GM19239 (cell line): ENCODE data around the gene RGS2.

ENCODE experiments used
- DNase-seq: peaks from one replicate; pipeline ENCODE4 v3.0.0; 2011; ENCODE audit warnings: low spot score; ENCODE audit not compliant: insufficient read length
- FAIRE-seq: peaks from 2 replicates; lab custom pipeline; 2011; peaks lifted over from hg19 to GRCh38; lab: Jason Lieb, UNC

The RGS2 gene

GRCh38 chr1:192793983-192794767 is 14.7 kb upstream of the RGS2 start:
- no peak for DNase-seq
- no peak for FAIRE-seq

GRCh38 chr1:192794768-192795035 is 14.1 kb upstream of the RGS2 start:
- DNase-seq = no peak

DNA sequence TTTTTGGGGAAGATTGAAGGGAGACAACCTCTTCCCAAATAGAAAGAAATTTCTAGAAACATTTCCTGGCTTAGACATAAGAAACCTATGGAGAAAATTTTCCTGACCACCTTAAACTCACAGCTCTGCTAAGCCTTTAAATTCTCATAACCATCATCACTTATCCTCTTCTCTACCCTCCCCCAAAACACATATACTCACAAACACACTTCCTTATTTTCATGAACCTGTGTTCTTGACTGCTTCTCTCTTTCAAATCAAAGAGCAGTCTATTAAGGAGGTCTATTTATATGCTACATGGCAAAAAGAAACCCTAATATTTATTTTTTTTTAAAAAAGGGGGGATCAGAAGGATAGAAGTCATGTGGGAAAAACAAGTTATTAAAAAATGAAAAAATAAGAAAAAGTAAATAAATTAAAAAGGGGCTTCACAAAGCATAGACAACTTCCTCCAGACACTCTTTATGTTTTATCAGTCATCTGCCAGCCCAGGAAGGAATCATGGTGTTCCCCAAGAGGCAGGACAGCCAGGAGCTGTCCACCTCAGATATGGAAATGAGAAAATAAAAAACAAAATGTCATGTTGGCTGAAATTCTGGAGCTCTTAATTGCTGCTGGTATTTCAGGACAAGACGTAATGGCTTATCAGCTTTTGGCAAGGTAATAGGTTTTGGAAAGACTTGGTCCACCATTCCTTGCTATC is 12.8 kb upstream of the RGS2 start:
- FAIRE-seq = no peak

More at GRCh38 chr1:192794768-192795035, 14.1 kb upstream of the RGS2 start:
- FAIRE-seq = no peak

DNA sequence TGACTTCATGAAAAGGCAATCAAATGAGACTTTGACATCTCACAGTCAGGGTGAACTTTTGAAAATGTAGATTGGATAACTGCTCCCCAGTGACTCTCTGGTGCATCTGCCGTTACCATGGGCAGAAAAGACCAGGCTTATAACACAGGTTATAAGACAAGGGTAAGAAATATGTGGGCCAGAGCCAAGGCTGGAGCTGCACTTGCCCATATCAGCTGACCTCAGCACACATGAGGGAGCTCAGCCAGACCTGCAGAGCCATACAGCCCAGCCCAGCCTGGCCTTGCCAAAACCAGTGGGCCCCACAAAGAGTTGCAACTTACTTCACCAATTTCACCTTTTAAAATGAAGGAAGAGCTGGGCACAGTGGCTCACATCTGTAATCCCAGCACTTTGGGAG is 11.7 kb upstream of the RGS2 start:
- no peak for FAIRE-seq
- DNase-seq = no peak

More for the DNA sequence above, 12.8 kb upstream of the RGS2 start:
- no peak for DNase-seq

DNA sequence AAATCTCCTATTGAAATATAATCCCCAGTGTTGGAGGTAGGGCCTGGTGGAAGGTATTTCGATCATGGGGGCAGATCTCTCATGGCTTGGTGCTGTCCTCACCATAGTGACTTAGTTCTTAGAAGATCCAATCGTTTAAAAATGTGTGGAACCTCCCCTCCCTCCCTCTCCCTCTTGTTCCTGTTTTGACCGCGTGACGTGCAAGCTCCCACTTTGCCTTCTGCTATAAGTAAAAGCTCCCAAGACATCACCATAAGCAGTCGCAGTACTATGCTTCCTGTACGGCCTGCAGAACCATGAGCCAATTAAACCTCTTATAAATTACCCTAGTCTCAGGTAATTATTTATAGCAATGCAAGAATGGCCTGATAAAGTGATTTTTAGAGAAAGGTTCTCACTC is 10.9 kb upstream of the RGS2 start:
- no peak for FAIRE-seq

DNA sequence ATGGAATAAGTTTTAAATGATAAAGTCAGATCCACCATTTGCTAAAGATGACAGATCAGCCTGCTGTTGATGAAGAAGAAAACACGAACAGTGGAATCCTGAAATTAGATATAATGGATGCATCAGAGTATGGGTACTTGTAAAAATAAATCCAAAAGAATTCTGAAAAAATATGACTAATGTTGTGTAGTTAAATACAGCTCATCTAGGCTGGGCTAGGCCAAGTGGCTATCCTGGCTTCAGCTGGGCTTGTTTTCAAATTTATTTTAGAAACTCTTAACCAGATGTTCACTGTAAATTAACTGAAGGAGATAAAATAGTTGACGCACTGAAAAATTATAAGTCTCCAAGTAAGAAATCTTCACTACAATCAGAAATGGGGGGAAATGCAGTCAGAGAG is 7.4 kb upstream of the RGS2 start:
- FAIRE-seq = no peak

More for the DNA sequence above, 10.9 kb upstream of the RGS2 start:
- DNase-seq = no peak

DNA sequence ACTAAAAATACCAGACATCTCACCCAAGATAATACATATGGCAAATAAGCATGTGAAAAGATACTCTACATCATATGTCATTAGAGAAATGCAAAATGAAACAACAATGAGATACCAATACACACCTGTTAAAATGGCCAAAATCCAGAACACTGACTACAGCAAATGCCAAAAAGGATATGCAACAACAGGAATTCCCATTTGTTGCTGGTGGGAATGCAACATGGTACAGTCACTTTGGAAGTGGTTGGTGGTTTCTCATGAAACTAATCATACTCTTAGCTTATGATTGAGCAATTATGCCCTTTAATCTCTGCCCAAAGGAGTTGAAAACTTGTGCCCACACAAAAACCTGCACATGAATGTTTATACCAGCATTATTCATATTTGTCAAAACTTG is 6.4 kb upstream of the RGS2 start:
- FAIRE-seq = no peak

More for the DNA sequence above, 7.4 kb upstream of the RGS2 start:
- no peak for DNase-seq

DNA sequence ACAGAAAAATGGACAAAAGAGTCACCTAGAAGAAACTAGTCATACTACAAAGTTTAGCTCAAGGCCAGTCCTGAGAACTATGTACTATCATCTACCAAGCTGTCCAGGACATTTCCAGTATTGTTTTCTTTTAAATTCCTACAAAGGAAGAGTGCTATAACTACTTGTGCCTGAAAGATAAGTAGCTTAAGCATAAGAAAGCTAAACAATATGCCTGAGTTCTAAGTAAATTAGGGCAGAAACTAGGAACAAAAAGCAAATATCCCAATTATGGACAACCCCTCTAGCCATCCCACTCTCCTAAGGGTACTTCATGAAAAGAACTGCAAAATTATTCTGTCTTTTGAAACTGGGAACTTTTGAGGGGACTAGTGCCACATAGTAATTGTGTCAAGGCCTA is 5.3 kb upstream of the RGS2 start:
- FAIRE-seq (no peak), DNase-seq (no peak)

More for the DNA sequence above, 6.4 kb upstream of the RGS2 start:
- no peak for DNase-seq

DNA sequence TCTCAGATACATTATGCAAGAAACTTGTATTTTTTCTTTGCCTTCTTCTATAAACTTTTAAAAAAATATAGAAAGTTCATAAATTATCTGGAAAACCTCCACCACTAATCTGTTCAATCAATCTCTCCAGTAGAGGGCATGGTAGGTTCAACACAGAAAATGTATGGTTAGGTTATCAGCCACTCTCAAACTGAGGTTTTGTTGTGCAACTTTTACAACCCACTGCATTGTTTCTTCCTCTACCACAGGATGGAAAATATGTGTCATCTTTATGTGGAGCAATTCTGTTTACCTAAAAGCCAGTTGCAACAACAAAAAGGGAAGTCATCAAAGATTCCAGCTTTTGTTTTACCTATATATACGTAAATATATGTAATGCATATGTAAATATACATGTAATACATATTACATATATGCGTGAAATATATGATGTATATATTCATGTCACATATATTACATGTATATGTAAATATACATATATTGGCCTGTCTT is 3.0 kb upstream of the RGS2 start:
- FAIRE-seq (peak; percentile 84), DNase-seq (peak; percentile 16)

GRCh38 chr1:192807211-192808162 is 1.4 kb upstream of the RGS2 start:
- peak; percentile 40 for FAIRE-seq

GRCh38 chr1:192808163-192808517 is 699 bp upstream of the RGS2 start:
- FAIRE-seq = no peak
- DNase-seq = no peak

More at GRCh38 chr1:192807211-192808162, 1.4 kb upstream of the RGS2 start:
- DNase-seq = no peak

GRCh38 chr1:192809307-192810252 is 741 bp downstream of the RGS2 start:
- DNase-seq (no peak), FAIRE-seq (no peak)

GRCh38 chr1:192810253-192810880 is 1.5 kb downstream of the RGS2 start:
- FAIRE-seq (peak; percentile 23), DNase-seq (no peak)

DNA sequence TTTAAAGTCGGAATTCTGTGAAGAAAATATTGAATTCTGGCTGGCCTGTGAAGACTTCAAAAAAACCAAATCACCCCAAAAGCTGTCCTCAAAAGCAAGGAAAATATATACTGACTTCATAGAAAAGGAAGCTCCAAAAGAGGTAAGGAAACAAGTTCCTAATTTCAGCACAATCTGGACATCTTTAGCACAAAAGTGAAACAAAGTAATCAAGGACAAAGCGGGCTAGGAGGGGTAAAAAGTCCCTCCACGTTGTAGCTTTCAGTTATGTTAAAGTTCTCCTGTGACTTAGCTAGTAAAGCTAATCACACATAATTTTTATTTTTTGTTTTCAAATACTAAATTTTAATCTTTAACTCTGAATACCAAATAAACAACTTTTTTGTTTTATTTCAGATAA is 2.2 kb downstream of the RGS2 start:
- DNase-seq (no peak), FAIRE-seq (no peak)

DNA sequence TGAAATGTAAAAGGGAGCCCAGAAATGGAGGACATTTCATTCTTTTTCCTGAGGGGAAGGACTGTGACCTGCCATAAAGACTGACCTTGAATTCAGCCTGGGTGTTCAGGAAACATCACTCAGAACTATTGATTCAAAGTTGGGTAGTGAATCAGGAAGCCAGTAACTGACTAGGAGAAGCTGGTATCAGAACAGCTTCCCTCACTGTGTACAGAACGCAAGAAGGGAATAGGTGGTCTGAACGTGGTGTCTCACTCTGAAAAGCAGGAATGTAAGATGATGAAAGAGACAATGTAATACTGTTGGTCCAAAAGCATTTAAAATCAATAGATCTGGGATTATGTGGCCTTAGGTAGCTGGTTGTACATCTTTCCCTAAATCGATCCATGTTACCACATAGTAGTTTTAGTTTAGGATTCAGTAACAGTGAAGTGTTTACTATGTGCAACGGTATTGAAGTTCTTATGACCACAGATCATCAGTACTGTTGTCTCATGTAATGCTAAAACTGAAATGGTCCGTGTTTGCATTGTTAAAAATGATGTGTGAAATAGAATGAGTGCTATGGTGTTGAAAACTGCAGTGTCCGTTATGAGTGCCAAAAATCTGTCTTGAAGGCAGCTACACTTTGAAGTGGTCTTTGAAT is 2.9 kb downstream of the RGS2 start:
- DNase-seq (no peak), FAIRE-seq (no peak)

GRCh38 chr1:192812420-192813209 is 3.8 kb downstream of the RGS2 start:
- FAIRE-seq = no peak
- no peak for DNase-seq

- DNase-seq (no peak), FAIRE-seq (no peak)
These were observed 6.0 kb downstream of the RGS2 start for GRCh38 chr1:192814805-192815204.

- FAIRE-seq = no peak
- no peak for DNase-seq
These were observed 8.4 kb downstream of the RGS2 start for GRCh38 chr1:192817246-192817645.
